Smooth muscle cell (in vitro differentiated cells): ENCODE measurements around the gene STX5. TPM values are rescaled to one million over a fixed set of nuclear protein-coding genes. Genes with fewer than 3 reads are reported as not detected.

ENCODE experiments used
- DNase-seq: peaks from one replicate; lab custom pipeline; 2025; ENCODE audit not compliant: unreplicated experiment; lab: John Stamatoyannopoulos, UW
- H2AFZ ChIP-seq: fragments of 200-600 bp; sonication (generic); 2 replicates; pipeline ENCODE4 v1.6.0; 2016; ENCODE audit warnings: antibody characterized with exemption, low read depth, mild to moderate bottlenecking
- H3F3A ChIP-seq: fragments of 200-600 bp; sonication (generic); 2 replicates; pipeline ENCODE4 v1.6.0; 2017; ENCODE audit warnings: antibody characterized with exemption, low read depth
- H3K27ac ChIP-seq: fragments of 200-600 bp; sonication (generic); 2 replicates; pipeline ENCODE4 v1.5.1; 2016; ENCODE audit warnings: low read depth, mild to moderate bottlenecking
- H3K27me3 ChIP-seq: fragments of 200-600 bp; sonication (generic); 2 replicates; pipeline ENCODE4 v1.6.1; 2016; ENCODE audit warnings: low read depth, mild to moderate bottlenecking
- H3K36me3 ChIP-seq: fragments of 200-600 bp; sonication (generic); 2 replicates; pipeline ENCODE4 v1.5.1; 2016; ENCODE audit warnings: low read depth
- H3K4me1 ChIP-seq: fragments of 200-600 bp; sonication (generic); 2 replicates; pipeline ENCODE4 v1.5.1; 2016; ENCODE audit warnings: low read depth
- H3K4me2 ChIP-seq: fragments of 200-600 bp; sonication (generic); 2 replicates; pipeline ENCODE4 v1.6.0; 2016; ENCODE audit warnings: mild to moderate bottlenecking
- H3K4me3 ChIP-seq: fragments of 200-600 bp; sonication (generic); 2 replicates; pipeline ENCODE4 v1.5.1; 2016; ENCODE audit warnings: mild to moderate bottlenecking
- H3K79me2 ChIP-seq: fragments of 200-600 bp; sonication (generic); 2 replicates; pipeline ENCODE4 v1.6.0; 2016; ENCODE audit warnings: low read depth, mild to moderate bottlenecking
- H3K9ac ChIP-seq: fragments of 200-600 bp; sonication (generic); 2 replicates; pipeline ENCODE4 v1.6.0; 2016; ENCODE audit warnings: low read depth
- H3K9me3 ChIP-seq: fragments of 200-600 bp; sonication (generic); replicated peaks from 2 replicates; pipeline ENCODE4 v1.5.1; 2016; ENCODE audit warnings: low read depth
- H4K20me1 ChIP-seq: fragments of 200-600 bp; sonication (generic); 2 replicates; pipeline ENCODE4 v1.6.0; 2016; ENCODE audit warnings: low read depth
- WGBS: methylation state at CpG from one replicate; pipeline ENCODE4 v1.1.7; 2016; ENCODE audit warnings: low lambda C conversion rate; 5-methylcytosine and 5-hydroxymethylcytosine counted together
- polyA plus RNA-seq: library from polyadenylated mRNA; unstranded; fragments of >200 nt; fragmentation: Nextera tagmentation; extraction: Ambion mirVana; gene quantifications from 2 replicates; pipeline ENCODE4 v1.2.1, GENCODE V29; 2016
- total RNA-seq: library from RNA; depleted of rRNA; stranded (reverse); fragments of >200 nt; gene quantifications from 2 replicates; pipeline ENCODE4 v1.2.3, GENCODE V29; 2014
- TF ChIP-seq, protein P1 (sequence below): fragments of 200-600 bp; sonication (generic); IDR thresholded peaks from 2 replicates; pipeline ENCODE4 v1.5.1; 2017; ENCODE audit warnings: borderline replicate concordance, mild to moderate bottlenecking, antibody characterized with exemption; ENCODE audit not compliant: insufficient read depth, poor library complexity, severe bottlenecking

Gene STX5
- total and polyA plus RNA-seq, 2 experiments from 2014 or later: 44.6 to 67.9 TPM

DNA sequence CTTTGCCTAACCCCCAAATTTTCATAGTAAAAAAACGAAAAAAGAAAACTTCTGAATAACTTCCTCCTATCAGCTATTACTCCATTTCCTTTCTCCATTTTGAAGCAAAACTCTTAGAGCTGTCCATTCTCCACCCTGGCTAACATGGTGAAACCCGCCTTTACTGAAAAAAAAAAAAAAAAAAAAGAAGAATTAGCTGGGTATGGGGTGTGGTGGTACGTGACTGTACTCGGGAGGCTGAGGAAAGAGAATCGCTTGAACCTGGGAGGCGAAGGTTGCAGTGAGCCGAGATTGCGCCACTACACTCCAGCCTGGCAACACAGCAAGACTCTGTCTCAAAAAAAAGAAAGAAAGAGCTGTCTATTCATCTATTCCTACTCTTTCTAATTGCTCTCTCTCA is 15.3 kb downstream of the STX5 start:
- Histone ChIP-seq H3K36me3 (peaks cover 17% of the 10 kb centered on the region), H3K9ac (no peak overlapping the region), H3K9me3 (no peaks in the 10 kb centered on the region), H3K4me2 (no peak overlapping the region), H3F3A (no peaks in the 10 kb centered on the region), H3K4me3 (no peak overlapping the region), H3K79me2 (no peaks in the 10 kb centered on the region), H3K27me3 (no peaks in the 10 kb centered on the region), H3K27ac (no peak overlapping the region), H3K4me1 (no peaks in the 10 kb centered on the region), H2AFZ (no peak overlapping the region), H4K20me1 (peaks cover 6% of the 10 kb centered on the region)
- no peak for DNase-seq
- TF ChIP-seq, protein P1, sequence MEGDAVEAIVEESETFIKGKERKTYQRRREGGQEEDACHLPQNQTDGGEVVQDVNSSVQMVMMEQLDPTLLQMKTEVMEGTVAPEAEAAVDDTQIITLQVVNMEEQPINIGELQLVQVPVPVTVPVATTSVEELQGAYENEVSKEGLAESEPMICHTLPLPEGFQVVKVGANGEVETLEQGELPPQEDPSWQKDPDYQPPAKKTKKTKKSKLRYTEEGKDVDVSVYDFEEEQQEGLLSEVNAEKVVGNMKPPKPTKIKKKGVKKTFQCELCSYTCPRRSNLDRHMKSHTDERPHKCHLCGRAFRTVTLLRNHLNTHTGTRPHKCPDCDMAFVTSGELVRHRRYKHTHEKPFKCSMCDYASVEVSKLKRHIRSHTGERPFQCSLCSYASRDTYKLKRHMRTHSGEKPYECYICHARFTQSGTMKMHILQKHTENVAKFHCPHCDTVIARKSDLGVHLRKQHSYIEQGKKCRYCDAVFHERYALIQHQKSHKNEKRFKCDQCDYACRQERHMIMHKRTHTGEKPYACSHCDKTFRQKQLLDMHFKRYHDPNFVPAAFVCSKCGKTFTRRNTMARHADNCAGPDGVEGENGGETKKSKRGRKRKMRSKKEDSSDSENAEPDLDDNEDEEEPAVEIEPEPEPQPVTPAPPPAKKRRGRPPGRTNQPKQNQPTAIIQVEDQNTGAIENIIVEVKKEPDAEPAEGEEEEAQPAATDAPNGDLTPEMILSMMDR: no peak
- WGBS: 97% methylated on average over 8 of the region's 8 CpGs

DNA sequence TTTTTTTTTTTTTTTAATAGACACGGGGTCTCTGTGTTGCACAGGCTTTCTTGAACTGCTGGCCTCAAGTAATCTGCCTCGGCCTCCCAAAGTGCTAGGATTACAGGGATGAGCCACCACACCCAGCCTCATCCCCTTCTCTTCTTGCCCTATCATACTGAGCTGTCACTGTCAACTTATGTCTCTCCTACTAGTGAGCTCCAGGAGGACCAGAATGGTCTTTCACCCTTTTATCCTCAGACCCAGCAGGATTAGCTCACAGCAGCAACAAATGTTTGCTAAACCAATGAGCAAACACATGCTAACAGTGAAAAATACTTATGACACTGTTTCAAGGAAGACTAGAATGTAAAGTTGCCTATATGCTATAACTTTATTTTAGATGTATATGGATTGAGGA is 20.2 kb downstream of the STX5 start:
- Histone ChIP-seq H3K4me1 (peaks cover 2% of the 10 kb centered on the region), H3K27ac (no peak overlapping the region), H3K4me2 (no peak overlapping the region), H3K9me3 (no peaks in the 10 kb centered on the region), H3K27me3 (no peaks in the 10 kb centered on the region), H3K79me2 (no peaks in the 10 kb centered on the region), H3F3A (peaks cover 13% of the 10 kb centered on the region), H3K4me3 (no peak overlapping the region), H2AFZ (no peak overlapping the region), H4K20me1 (no peaks in the 10 kb centered on the region), H3K9ac (no peak overlapping the region), H3K36me3 (no peaks in the 10 kb centered on the region)
- no peak for DNase-seq
- 93% methylated on average over 2 of the region's 2 CpGs for WGBS
- TF ChIP-seq, protein P1: no peak

DNA sequence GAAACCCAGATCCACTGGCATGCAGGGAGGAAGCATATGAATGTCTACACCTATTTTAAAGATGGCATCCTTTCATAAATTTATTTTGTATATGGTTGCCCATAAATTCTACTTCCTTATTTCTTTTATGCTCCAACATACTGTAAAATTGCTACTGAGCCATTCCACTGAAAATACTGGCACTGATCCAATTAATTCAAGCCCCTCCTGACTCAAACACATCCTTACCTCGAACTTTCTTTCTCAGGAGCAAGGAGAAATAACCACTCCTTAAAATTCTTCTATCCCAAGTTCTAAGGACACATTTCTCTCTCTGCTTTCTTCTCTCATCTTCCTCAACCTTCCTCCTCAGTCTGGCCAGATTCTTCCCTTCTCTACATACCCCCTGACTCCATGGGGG is 21.1 kb downstream of the STX5 start:
- no peaks in the 10 kb centered on the region for H3K79me2 ChIP-seq
- H3K4me2 ChIP-seq: no peak overlapping the region
- H3K36me3 ChIP-seq: no peaks in the 10 kb centered on the region
- no peak overlapping the region for H3K4me3 ChIP-seq
- no peak overlapping the region for H2AFZ ChIP-seq
- peaks cover 22% of the 10 kb centered on the region for H3F3A ChIP-seq
- no peaks in the 10 kb centered on the region for H3K27me3 ChIP-seq
- WGBS: 90% methylated on average over 1 of the region's 1 CpG
- H4K20me1 ChIP-seq: no peaks in the 10 kb centered on the region
- peaks cover 11% of the 10 kb centered on the region for H3K4me1 ChIP-seq
- H3K27ac ChIP-seq: no peak overlapping the region
- DNase-seq: no peak
- H3K9ac ChIP-seq: no peak overlapping the region
- H3K9me3 ChIP-seq: no peaks in the 10 kb centered on the region
- TF ChIP-seq, protein P1: no peak

DNA sequence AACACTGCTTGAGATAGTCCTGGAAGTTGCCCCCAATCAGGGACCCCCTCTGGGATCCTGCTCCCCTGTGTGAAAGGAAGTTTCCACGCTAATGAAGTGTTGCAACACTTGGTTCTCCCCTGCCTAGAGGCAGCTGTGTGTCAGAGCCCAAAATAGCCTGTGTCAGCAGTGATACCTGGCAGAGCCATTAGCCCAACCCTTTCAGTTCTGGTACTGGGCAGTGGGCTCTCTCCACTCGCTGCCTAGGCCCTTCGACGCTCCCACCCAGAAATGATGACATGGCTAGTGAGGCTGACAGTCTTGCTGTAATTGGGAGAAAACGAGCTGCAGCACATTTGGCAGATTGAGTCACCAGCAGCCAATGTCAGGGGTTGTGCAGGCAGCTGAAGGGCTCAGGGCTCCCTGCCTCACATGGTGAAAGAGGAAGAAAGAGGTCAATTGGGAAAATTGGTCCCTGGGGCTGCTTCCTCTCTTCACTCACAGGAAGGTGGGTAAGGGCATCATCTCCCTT is 25.2 kb downstream of the STX5 start:
- Histone ChIP-seq H3K27me3 (no peaks in the 10 kb centered on the region), H3K9ac (peak overlapping the region; percentile 48), H3K27ac (peak overlapping the region; percentile 82), H3F3A (peaks cover 30% of the 10 kb centered on the region), H3K4me3 (no peak overlapping the region), H3K79me2 (peaks cover 33% of the 10 kb centered on the region), H4K20me1 (peaks cover 32% of the 10 kb centered on the region), H2AFZ (no peak overlapping the region), H3K36me3 (peaks cover under 1% of the 10 kb centered on the region), H3K4me1 (peaks cover 18% of the 10 kb centered on the region), H3K4me2 (peak overlapping the region; percentile 93), H3K9me3 (no peaks in the 10 kb centered on the region)
- 45% methylated on average over 5 of the region's 5 CpGs for WGBS
- TF ChIP-seq, protein P1: no peak
- DNase-seq: no peak
